ENCODE measurements around the gene MAP2K1.
A peak's percentile ranks its signal among the peaks of the same experiment; 100 is the strongest.

GRCh38 chr15:66498501-66499386 lies 112.0 kb downstream of the MAP2K1 start:
- TF ChIP-seq, protein P1, sequence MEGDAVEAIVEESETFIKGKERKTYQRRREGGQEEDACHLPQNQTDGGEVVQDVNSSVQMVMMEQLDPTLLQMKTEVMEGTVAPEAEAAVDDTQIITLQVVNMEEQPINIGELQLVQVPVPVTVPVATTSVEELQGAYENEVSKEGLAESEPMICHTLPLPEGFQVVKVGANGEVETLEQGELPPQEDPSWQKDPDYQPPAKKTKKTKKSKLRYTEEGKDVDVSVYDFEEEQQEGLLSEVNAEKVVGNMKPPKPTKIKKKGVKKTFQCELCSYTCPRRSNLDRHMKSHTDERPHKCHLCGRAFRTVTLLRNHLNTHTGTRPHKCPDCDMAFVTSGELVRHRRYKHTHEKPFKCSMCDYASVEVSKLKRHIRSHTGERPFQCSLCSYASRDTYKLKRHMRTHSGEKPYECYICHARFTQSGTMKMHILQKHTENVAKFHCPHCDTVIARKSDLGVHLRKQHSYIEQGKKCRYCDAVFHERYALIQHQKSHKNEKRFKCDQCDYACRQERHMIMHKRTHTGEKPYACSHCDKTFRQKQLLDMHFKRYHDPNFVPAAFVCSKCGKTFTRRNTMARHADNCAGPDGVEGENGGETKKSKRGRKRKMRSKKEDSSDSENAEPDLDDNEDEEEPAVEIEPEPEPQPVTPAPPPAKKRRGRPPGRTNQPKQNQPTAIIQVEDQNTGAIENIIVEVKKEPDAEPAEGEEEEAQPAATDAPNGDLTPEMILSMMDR (IDR thresholded peaks at IDR 0.05): peak in 2 of 3 experiments; percentile 34 to 35
- TF ChIP-seq POLR2A (IDR thresholded peaks at IDR 0.05; ENCODE audit: low read depth): no peak
